Activated B cell treated with CpG ODN at 0.5 μM for 24 hours (primary cell): ENCODE measurements around the gene TMIGD1. TPM values are rescaled to one million over a fixed set of nuclear protein-coding genes. Genes with fewer than 3 reads are reported as not detected.

Experiments
- ATAC-seq: fragments of 200-7000 bp; cut with Tn5 transposase; one replicate; pipeline ENCODE4 v1.10.0; 2021; ENCODE audit warnings: low read depth, mild to moderate bottlenecking, moderate library complexity
- CTCF ChIA-PET: fragments of 350-600 bp; sonication (Branson Sonifier 250); formaldehyde crosslinking; loops from one replicate; lab custom pipeline; 2021; ENCODE audit warnings: antibody characterized with exemption; lab: Charles Lee
- POLR2A ChIA-PET: fragments of 350-600 bp; sonication (Branson Sonifier 250); formaldehyde crosslinking; loops from one replicate; lab custom pipeline; 2021; ENCODE audit warnings: antibody characterized with exemption; lab: Charles Lee
- DNase-seq: peaks from one replicate; pipeline ENCODE4 v3.0.0; 2022
- H3K27ac Mint-ChIP-seq: one replicate; pipeline ENCODE4 v1.8.0; 2020; ENCODE audit warnings: mixed read lengths
- H3K27me3 Mint-ChIP-seq: one replicate; pipeline ENCODE4 v1.8.0; 2021; ENCODE audit warnings: mixed read lengths
- H3K36me3 Mint-ChIP-seq: one replicate; pipeline ENCODE4 v1.8.0; 2021; ENCODE audit warnings: low read depth, mixed read lengths
- H3K4me1 Mint-ChIP-seq: one replicate; pipeline ENCODE4 v1.8.0; 2021; ENCODE audit warnings: mixed read lengths
- H3K4me3 Mint-ChIP-seq: one replicate; pipeline ENCODE4 v1.8.0; 2020; ENCODE audit warnings: mild to moderate bottlenecking, mixed read lengths
- H3K9me3 Mint-ChIP-seq: one replicate; pipeline ENCODE4 v1.8.0; 2020; ENCODE audit warnings: mixed read lengths
- intact Hi-C: fragments of 100-400 bp; cut with micrococcal nuclease; formaldehyde crosslinking; loops from one replicate; pipeline ENCODE4 v1.15.1; 2024
- total RNA-seq: library from RNA; stranded (reverse); gene quantifications from 2 replicates; pipeline ENCODE4 v1.2.3, GENCODE V29; 2022
- TF ChIP-seq, protein P1 (sequence below): fragments of 200-600 bp; IDR thresholded peaks from one replicate; pipeline ENCODE4 v1.8.0; 2022; ENCODE audit warnings: antibody characterized with exemption, mild to moderate bottlenecking

TMIGD1 gene
- total RNA-seq, 1 donor from 2014 or later = not detected

- Mint-ChIP-seq H3K9me3 (no peaks in the 10 kb centered on the region), H3K36me3 (no peaks in the 10 kb centered on the region), H3K4me3 (no peak overlapping the region), H3K27me3 (peaks cover 6% of the 10 kb centered on the region), H3K27ac (no peak overlapping the region), H3K4me1 (peaks cover 19% of the 10 kb centered on the region)
- TF ChIP-seq, protein P1, sequence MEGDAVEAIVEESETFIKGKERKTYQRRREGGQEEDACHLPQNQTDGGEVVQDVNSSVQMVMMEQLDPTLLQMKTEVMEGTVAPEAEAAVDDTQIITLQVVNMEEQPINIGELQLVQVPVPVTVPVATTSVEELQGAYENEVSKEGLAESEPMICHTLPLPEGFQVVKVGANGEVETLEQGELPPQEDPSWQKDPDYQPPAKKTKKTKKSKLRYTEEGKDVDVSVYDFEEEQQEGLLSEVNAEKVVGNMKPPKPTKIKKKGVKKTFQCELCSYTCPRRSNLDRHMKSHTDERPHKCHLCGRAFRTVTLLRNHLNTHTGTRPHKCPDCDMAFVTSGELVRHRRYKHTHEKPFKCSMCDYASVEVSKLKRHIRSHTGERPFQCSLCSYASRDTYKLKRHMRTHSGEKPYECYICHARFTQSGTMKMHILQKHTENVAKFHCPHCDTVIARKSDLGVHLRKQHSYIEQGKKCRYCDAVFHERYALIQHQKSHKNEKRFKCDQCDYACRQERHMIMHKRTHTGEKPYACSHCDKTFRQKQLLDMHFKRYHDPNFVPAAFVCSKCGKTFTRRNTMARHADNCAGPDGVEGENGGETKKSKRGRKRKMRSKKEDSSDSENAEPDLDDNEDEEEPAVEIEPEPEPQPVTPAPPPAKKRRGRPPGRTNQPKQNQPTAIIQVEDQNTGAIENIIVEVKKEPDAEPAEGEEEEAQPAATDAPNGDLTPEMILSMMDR = peak; percentile 32
- POLR2A ChIA-PET = interaction anchor here (0.7 kb wide), 1 partner anchor 232 kb away, joined by 5 read pairs; no protein-coding TSS in a partner anchor
- ATAC-seq = peak; percentile 51
- intact Hi-C loops = loop anchor here (1.0 to 2.0 kb wide), 3 partner anchors 44 to 232 kb away; no protein-coding TSS in a partner anchor
- DNase-seq = no peak
- CTCF ChIA-PET = interaction anchor here (0.7 to 11.3 kb wide), 25 partner anchors 8 to 243 kb away, joined by 3 to 172 read pairs (median 4); partner anchors contain the start of genes BLMH and GOSR1
These were observed 2.7 kb upstream of the TMIGD1 start for GRCh38 chr17:30336369-30337171.

GRCh38 chr17:30334421-30334820 is 564 bp upstream of the TMIGD1 start:
- ATAC-seq = no peak
- DNase-seq = no peak
- no peaks in the 10 kb centered on the region for H3K36me3 Mint-ChIP-seq
- H3K4me3 Mint-ChIP-seq = no peak overlapping the region
- peaks cover 4% of the 10 kb centered on the region for H3K27me3 Mint-ChIP-seq
- ChIA-PET POLR2A (interaction anchor here (0.7 kb wide), 1 partner anchor 9 kb away, joined by 3 read pairs; no protein-coding TSS in a partner anchor), CTCF (interaction anchor here (4.6 to 11.3 kb wide), 2 partner anchors 209 to 230 kb away, joined by 65 to 172 read pairs; no protein-coding TSS in a partner anchor)
- TF ChIP-seq, protein P1 = no peak
- H3K27ac Mint-ChIP-seq = no peak overlapping the region
- H3K9me3 Mint-ChIP-seq = no peaks in the 10 kb centered on the region
- intact Hi-C loops = no loop called here
- peaks cover 13% of the 10 kb centered on the region for H3K4me1 Mint-ChIP-seq

DNA sequence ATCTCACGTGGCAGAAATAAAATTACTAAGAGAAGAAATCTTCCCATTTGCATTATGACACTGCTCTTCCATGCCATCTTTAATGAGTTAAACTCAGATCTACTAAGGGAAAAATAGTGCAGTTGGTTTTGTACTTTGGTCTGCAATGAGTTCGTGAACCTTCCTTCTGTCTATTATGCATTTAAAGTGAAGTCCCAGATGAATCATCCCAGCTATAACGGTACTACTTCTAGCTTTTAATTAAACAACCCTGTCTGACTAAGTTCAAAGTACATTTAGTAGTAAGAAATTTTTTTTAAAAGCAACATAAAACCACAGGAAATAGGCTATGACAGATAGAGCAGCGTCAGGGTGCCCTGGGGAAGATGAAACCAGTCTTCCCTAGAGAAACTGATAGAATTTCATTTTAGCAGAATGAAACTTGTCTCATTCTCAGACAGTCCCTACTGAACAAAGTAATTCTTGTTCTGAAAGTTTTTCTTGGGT is 1.8 kb downstream of the TMIGD1 start:
- H3K27ac Mint-ChIP-seq = no peak overlapping the region
- peak overlapping the region; percentile 8 for H3K4me3 Mint-ChIP-seq
- intact Hi-C loops = no loop called here
- H3K36me3 Mint-ChIP-seq = no peaks in the 10 kb centered on the region
- ChIA-PET CTCF (no interaction called here), POLR2A (interaction anchor here (0.5 to 1.4 kb wide), 3 partner anchors 13 to 484 kb away, joined by 3 to 5 read pairs (median 5); partner anchors contain the start of gene BLMH)
- H3K4me1 Mint-ChIP-seq = peaks cover 13% of the 10 kb centered on the region
- TF ChIP-seq, protein P1 = no peak
- DNase-seq (no peak), ATAC-seq (peak; percentile 76)
- H3K27me3 Mint-ChIP-seq = peaks cover 7% of the 10 kb centered on the region
- no peaks in the 10 kb centered on the region for H3K9me3 Mint-ChIP-seq

DNA sequence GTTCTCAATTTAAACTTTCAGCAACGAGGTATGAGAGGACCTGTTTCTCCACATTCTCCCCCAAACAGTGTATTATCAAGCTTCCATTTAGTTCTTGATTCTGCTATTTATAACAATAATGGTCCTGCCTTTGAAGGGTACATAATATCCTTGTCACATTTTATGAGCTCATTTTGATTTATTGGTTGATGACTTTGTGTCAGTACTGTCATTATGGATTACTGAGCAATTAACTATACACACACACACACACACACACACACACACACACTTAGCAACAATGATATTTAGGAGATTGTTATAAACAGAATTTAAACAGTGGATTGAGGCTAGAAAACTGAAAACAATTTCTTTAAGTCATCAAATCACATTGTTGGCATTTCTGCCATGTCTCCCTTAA is 7.0 kb downstream of the TMIGD1 start:
- H3K9me3 Mint-ChIP-seq = no peaks in the 10 kb centered on the region
- DNase-seq = no peak
- H3K27ac Mint-ChIP-seq = no peak overlapping the region
- ChIA-PET CTCF (interaction anchor here (1.2 to 2.1 kb wide), 3 partner anchors 9 to 222 kb away, joined by 4 to 8 read pairs (median 5); no protein-coding TSS in a partner anchor), POLR2A (no interaction called here)
- H3K36me3 Mint-ChIP-seq = no peaks in the 10 kb centered on the region
- TF ChIP-seq, protein P1 = no peak
- H3K27me3 Mint-ChIP-seq = peaks cover 4% of the 10 kb centered on the region
- no peak overlapping the region for H3K4me3 Mint-ChIP-seq
- intact Hi-C loops = no loop called here
- ATAC-seq = no peak
- peaks cover 12% of the 10 kb centered on the region for H3K4me1 Mint-ChIP-seq

GRCh38 chr17:30324723-30325122 is 9.1 kb downstream of the TMIGD1 start:
- POLR2A ChIA-PET = interaction anchor here (0.5 kb wide), 1 partner anchor 11 kb away, joined by 8 read pairs; no protein-coding TSS in a partner anchor

More at GRCh38 chr17:30324723-30325122, 9.1 kb downstream of the TMIGD1 start:
- intact Hi-C loops = no loop called here
- Mint-ChIP-seq H3K4me1 (peaks cover 10% of the 10 kb centered on the region), H3K9me3 (no peaks in the 10 kb centered on the region), H3K4me3 (no peak overlapping the region), H3K27me3 (peaks cover 3% of the 10 kb centered on the region), H3K36me3 (no peaks in the 10 kb centered on the region), H3K27ac (no peak overlapping the region)
- ATAC-seq (no peak), DNase-seq (no peak)
- TF ChIP-seq, protein P1 = no peak
- CTCF ChIA-PET = no interaction called here
